GDM1 (cell line): Measurements from ENCODE around the gene ANKRD63.

Experiments
- DNase-seq: peaks from one replicate; lab custom pipeline; 2025; lab: John Stamatoyannopoulos, UW

Gene ANKRD63

GRCh38 chr15:40282869-40283614 lies at the start of gene ANKRD63:
ANKRD63 (minus strand) TSS chr15:40283064; CDS start chr15:40282586, 478 bp downstream.
- no peak for DNase-seq

GRCh38 chr15:40332113-40332781 lies 49.4 kb upstream of the ANKRD63 start:
- no peak for DNase-seq

GRCh38 chr15:40331637-40332036 lies 48.8 kb upstream of the ANKRD63 start:
- DNase-seq = no peak

GRCh38 chr15:40331026-40331425 lies 48.2 kb upstream of the ANKRD63 start:
- no peak for DNase-seq

- DNase-seq = peak; percentile 43
Measured at GRCh38 chr15:40330368-40330836, 47.5 kb upstream of the ANKRD63 start.

GRCh38 chr15:40329804-40330203 lies 46.9 kb upstream of the ANKRD63 start:
- no peak for DNase-seq

- no peak for DNase-seq
Measured at GRCh38 chr15:40328751-40329150, 45.9 kb upstream of the ANKRD63 start.

GRCh38 chr15:40328176-40328575 lies 45.3 kb upstream of the ANKRD63 start:
- DNase-seq = no peak

GRCh38 chr15:40327457-40327856 lies 44.6 kb upstream of the ANKRD63 start:
- no peak for DNase-seq

GRCh38 chr15:40325700-40326099 lies 42.8 kb upstream of the ANKRD63 start:
- DNase-seq = no peak

- no peak for DNase-seq
Measured at GRCh38 chr15:40325188-40325587, 42.3 kb upstream of the ANKRD63 start.

- no peak for DNase-seq
Measured at GRCh38 chr15:40323953-40324937, 41.4 kb upstream of the ANKRD63 start.

GRCh38 chr15:40323239-40323952 lies 40.5 kb upstream of the ANKRD63 start, which contains the start of gene INAFM2:
INAFM2 (plus strand) TSS chr15:40323692; CDS start chr15:40324056, 364 bp downstream.
- DNase-seq = peak; percentile 99

GRCh38 chr15:40322531-40323238 lies 39.8 kb upstream of the ANKRD63 start:
- DNase-seq = no peak

- peak; percentile 62 for DNase-seq
Measured at GRCh38 chr15:40320931-40321371, 38.1 kb upstream of the ANKRD63 start.

- no peak for DNase-seq
Measured at GRCh38 chr15:40320409-40320808, 37.5 kb upstream of the ANKRD63 start.

- DNase-seq = no peak
Measured at GRCh38 chr15:40317580-40317979, 34.7 kb upstream of the ANKRD63 start.

- no peak for DNase-seq
Measured at GRCh38 chr15:40316931-40317330, 34.1 kb upstream of the ANKRD63 start.

- no peak for DNase-seq
Measured at GRCh38 chr15:40314723-40315276, 31.9 kb upstream of the ANKRD63 start.
